HG03025 (cell line): ENCODE measurements around the gene KRTAP19-7.

Experiments used
- ATAC-seq: cut with Tn5 transposase; IDR thresholded peaks from one replicate; pipeline ENCODE4 v1.9.1; 2021; ENCODE audit warnings: mild to moderate bottlenecking, moderate library complexity; ENCODE audit not compliant: unreplicated experiment, low FRiP score

Gene KRTAP19-7, protein sequence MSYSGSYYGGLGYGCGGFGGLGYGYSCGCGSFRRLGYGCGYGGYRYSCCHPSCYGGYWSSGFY

DNA sequence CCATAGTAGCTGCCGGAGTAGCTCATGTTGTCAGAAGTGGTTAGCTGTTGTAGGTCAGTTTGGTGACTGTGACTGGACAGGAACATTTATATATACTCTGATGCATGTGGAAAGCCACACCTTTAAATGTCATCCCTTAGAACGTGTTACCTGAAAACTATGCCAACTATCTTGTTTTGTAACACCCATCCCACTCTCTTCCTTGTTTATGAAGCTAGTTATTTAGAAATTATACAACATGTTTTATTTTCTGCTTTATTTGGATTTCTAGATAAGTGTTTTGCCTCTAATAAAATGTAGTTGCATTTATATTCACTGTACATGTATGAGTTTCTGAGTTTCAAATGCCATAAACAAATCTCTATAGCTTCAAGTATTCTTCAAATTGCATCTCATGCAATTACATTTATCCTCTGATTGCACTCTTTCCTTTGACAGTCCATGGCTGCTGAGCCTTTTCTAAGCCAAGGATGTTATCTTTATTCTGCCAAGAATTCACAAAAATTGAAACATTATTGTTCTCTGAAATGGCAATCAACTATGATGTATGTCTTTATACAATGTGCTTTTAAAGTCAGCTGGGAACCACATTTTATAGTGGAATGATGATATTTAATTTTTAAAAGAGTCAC, at the start of gene KRTAP19-7:
Gene KRTAP19-7 (minus strand): TSS at position 51 of the 632 bp plus-strand sequence. CDS start 25 bp downstream, at position 26.
- ATAC-seq, result no peak

DNA sequence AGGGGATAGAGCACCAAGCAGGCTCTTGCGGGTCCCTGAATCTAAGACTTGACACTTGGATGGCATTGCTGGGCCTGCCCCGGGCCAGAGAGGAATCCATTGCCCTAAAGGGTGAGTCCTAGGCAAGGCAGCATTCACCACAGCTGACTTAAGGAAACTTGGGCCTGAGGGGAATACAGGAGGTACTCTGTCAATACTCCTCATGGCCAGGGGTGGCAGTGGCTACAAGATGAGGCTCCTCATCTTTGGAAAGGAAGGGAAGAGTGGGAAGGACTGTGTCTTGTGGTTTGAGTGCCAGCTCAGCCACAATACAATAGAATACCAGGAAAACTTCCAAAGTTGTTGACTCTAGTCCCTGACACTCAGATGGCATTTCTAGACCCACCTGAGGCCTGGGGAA, 44.9 kb upstream of the KRTAP19-7 start:
- no peak for ATAC-seq

DNA sequence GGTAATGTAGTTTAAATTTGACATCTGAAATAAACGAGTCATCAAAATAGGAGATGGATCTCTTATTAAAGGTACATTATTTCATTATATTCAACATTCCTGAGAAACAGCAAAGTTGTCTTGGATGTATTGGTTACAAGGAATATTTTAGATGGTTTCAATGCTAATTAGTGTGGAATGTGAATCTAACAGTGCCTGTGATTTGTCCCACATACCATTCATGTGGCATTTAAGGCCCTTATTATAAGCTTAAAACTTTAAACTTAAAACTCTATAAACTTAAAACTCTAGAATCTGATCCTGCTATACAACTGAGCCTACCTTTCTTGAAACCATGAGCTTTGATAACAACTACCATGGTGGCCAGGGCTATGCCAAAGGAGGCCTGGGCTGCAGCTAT, 39.7 kb upstream of the KRTAP19-7 start, which contains the start of gene KRTAP22-1:
Gene KRTAP22-1 (plus strand): TSS at position 301 of the 400 bp plus-strand sequence.
- ATAC-seq, result no peak

DNA sequence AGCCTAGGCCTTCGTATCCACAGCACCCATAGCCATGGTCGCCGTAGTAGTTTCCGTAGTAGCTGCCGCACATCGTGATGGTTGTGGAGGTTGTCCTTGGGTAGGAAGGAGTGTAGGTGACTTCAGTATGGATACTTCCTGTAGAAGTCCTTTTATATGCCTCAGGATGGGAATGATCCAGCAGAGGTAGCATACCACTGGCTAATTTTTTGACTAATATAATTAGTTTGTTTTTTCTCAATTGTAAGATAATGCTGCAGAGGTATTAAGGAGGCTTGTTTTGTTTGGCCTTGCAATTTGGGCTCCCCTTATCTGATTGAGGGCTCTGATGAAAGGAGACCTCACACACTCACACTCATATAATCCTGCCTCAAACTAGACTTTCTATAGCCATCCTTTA, 37.7 kb upstream of the KRTAP19-7 start, which contains the start of gene KRTAP6-2:
Gene KRTAP6-2 (minus strand): TSS at position 101 of the 400 bp plus-strand sequence. CDS start 28 bp downstream, at position 73.
- ATAC-seq, result no peak

DNA sequence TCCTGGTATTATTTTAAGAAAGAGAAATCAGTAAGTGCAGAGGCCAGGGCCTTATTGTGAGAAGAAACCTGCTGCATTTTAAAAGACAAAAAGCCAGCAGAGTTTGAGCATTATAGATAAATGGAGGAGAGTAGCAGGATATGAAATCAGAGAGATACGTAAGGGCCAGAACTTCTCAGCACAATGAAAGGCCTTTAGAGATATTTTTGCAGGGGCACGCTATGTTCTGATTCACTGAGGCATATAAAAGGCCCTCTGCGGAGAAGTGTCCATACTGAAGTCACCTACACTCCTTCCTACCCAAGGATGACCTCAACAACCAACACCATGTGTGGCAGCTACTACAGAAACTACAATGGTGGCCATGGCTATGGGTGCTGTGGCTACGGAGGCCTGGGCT, 31.0 kb upstream of the KRTAP19-7 start, which contains the start of gene KRTAP6-3:
Gene KRTAP6-3 (plus strand): TSS at position 301 of the 400 bp plus-strand sequence. CDS start 6 bp downstream, at position 307.
- ATAC-seq, result no peak

DNA sequence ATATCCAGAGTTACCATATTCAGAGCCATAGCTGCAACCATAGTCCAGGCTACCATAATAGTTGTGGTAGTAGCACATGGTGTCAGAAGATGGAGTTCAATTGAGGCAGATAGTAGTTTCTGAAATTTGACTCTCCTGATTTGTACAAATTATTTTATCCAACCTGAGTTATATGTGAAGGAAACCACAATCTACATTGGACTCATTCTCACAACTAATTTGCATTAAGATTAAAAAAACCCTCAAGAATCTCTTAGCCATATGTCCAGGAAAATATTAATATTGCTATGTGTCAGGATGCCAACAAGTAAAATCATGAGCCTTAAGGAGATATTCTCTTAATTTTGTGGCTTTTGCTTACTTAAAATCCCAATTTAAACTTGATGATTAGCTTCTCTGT, 29.2 kb upstream of the KRTAP19-7 start, which contains the start of gene KRTAP22-2:
Gene KRTAP22-2 (minus strand): TSS at position 101 of the 400 bp plus-strand sequence.
- no peak for ATAC-seq

DNA sequence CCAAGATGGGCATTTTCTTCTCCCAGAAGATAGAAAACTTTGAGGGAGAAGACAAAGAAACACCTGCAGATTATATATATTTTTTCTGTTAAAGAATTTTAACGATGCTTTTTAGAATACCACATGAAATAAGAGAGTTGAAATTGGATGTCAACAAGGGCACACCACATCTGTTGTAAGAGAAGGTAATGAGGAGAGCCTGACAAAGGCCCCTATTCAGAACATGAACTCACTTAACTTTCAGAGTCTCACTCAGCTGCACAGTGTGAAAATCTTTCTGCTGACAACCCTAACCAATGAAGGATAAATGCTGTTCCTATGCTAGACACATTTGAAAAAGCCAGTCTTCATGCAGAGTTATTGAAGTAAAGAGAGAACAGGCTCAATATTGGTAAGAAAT, 21.8 kb upstream of the KRTAP19-7 start:
- ATAC-seq, result no peak

DNA sequence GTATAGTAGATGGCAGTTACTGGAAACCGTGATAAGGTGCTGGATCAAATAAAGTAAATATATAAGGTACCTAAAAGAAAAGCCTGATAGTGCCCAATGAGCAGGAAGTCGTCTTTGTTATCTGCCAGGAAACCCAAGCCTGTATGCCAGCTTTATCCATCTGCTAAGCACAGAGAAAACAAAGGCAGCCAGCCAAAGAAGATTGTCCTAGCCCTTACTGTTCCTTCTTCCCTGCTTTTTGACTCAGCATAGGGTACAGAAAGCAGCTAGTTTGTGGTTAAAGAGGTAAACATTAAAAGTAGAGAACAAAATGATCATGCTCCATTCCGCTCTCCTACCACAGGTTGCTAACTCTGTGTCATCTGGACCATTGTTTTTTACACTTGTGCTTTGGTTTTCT, 19.0 kb upstream of the KRTAP19-7 start:
- no peak for ATAC-seq

DNA sequence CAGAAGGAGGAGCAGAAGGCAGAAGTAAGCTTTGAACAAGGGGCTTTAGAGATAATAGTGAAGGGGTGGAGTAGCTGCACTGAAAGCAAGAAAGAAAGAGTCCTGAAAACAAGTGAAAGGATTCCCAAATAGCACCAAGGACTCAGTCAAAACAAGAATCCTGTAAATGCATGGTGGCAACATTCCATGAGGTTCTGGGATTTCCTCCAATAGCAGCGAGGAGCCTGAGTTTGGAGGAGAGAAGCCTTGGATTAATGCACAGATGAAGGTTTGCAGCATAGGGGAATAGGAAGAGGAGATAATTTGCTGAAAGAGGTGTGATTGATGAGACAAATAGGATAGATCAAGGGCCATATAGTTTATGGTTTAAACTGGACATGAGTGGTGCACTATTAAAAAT, 18.2 kb upstream of the KRTAP19-7 start:
- ATAC-seq, result no peak

DNA sequence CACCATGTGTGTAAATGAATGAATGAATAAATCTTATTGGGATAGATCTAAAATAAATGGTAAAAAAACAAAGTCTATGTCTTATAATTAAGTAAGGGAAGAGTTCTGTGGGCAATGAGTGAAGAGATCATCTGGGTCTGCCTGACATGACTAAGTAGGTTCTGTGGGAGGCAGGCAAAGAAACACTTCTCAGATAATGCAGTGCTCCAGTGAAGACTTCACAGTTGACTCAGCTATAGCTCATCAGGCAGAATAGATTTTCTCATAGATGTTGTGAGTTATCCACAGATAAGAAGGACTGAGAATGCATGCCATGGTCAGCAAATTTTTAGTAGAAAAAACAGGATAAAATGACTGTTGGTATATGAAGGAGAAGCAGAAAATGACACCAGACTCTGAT, 16.7 kb upstream of the KRTAP19-7 start:
- ATAC-seq, result no peak

DNA sequence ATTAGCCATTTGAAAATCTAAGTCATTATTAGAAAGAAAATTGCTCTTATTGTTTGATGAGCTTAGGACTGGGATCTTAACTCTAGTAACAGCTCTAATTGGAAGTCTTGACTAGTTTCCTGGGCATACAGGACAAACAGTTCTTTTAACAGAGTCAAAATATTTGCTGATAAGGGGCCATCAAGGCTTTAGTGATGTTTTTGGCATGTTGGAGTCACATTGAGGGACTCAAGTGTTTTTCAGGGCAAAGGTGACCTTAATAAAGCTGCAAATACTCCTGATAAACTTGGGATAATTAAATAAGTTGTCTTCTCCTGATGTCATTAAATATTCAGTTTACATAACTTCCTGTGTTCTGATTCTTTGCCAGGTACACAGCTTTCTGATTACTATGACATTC, 6.5 kb upstream of the KRTAP19-7 start:
- no peak for ATAC-seq

DNA sequence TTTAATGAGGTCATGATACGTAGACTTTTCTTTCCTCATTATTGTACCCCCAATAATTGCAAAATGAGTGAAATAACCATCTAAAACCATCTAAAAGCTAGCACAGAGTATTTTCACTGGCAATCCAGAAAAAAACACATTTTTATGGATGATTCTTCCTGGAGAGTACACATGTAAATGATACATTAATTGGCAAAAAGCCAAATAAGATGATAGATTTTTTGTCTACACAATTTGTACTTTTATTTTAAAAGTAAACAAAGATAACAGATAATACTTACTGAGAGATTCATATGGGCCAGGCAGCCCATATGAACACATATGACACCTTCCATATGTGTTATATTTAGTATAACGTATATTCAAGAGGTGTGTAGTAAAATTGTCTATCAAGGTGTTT, 2.5 kb upstream of the KRTAP19-7 start:
- no peak for ATAC-seq

DNA sequence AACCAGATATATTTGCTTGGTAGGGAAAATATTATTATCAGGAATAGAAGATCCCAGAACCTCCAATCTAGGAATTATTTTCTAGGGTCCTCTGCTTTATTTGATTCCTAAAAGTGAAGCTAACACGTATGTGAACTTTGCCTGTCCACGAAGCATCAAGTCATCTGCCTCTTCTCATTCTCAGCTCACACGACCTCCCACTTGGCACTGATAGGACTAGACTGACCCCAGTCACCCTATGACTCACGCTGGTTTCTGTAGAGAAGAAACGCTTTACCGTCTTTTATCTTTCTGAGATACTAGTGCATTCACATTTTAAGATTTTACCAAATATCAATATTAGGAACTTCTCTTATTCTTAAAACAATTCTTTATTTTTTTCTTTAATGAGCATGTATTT, 2.0 kb upstream of the KRTAP19-7 start:
- ATAC-seq, result no peak

DNA sequence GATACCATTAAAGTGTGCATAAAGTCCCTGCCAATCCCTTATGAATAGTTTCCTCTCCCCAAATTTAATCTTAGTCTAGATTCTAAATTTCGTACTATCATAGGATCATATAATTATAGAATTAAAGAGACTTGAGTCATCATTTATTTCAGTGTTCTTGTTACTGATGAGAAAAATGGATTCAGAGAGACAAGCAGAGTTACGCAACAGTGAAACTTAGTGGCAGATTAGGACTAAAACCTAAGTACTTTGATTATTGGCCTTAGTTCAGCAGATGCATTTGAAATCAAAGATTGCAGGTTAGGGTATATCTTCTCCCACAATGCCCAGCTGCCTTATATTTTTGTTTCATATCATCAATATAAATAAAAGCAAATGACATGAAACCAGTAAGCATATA, 843 bp upstream of the KRTAP19-7 start:
- ATAC-seq, result no peak

DNA sequence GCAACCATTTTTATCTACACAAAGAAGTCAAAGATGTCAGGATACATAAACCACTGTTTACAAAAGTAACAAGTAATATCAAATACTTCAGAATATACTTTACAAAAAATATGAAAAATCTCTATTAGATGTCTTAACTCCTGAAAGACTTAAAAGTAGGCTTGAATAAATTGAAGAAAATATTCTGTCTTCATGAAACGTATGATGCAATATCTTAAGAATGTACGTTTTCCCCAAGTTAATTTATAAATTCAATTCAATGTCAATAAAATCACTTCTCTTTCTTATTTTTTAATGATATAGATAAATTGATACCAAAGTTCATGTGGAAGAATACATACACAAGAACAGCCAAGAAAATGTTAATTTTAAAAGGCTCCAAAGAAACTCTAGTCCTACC, 6.0 kb downstream of the KRTAP19-7 start:
- ATAC-seq, result no peak

DNA sequence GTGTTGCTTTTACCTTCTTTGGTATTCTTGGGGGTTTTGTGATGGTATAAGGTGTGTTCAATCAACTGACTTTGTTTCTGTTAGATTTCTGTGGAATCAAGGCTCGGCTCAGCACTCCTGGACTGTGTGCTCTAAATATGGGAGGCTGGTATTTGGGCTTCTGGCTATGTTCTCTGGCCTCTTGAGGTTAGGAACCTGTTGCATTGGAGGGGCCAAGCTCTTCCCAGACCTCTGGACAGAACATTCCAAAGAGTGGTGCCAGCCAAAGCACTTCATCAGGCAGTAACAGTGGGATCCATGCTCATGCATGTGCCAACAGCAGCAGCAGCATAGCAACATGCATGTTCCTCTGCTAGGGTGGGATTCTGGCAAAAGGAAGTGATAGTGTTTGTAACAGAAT, 8.3 kb downstream of the KRTAP19-7 start:
- no peak for ATAC-seq

DNA sequence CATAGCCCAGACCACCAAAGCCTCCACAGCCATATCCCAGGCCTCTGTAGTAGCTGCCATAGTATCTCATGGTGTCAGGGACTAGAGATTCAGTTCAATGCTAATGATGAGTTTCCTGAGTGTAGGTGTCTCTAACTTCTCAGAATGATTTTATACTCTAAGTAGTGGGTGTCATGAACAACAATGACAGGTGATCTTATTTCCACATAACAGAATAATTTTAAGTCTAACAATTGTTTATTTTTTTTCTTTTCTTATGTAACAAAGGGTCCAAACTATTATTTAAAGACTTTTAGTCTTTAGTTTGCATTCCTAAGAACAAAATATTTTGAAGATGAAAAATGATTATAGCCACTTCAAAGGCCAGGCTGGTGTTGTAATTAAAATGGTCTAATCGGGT, 19.4 kb downstream of the KRTAP19-7 start, which contains the start of gene KRTAP19-6:
Gene KRTAP19-6 (minus strand): TSS at position 101 of the 400 bp plus-strand sequence. CDS start 31 bp downstream, at position 70.
- no peak for ATAC-seq

DNA sequence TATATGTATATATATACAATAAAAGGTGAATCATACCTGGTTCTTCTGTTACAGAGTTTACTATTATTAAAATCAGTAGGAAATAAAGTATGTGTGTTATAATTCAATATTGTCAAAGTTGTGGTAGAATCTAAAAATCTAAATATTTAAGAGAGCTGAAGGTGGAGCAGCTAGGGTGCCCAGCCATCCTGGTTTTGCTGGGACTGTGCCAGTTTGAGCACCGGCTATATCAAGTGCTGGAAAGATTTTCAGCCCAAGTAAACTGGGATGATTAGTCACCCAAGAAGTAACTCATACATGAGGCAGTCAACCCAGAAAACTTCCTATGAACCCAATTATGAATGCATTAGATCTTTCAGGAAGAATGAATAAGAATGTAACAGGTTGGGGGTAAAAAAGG, 42.2 kb downstream of the KRTAP19-7 start:
- ATAC-seq, result no peak

DNA sequence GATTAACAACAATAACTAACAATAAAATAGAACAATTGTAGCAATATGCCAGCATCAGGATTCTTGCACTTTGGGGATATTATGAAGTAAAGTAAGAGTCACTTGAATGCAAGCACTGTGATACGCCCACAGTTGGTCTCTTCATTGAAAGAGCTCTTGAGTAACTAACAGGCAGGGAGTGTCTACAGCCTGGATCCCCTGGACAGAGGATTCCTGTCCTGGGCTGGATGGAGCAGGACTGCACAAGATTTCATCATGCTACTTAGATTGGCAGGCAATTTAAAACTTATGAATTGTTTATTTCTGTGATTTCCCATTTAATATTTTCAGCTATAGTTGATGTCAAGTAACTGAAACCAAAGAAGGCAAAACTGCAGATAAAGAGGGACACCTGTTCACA, 45.4 kb downstream of the KRTAP19-7 start:
- ATAC-seq, result no peak
